ENCODE results near the gene SNTG2. TPM values are rescaled to one million over a fixed set of nuclear protein-coding genes. Genes with fewer than 3 reads are reported as not detected.

SNTG2 gene
- polyA plus RNA-seq, 2 donors: 0.26 to 0.33 TPM

GRCh38 chr2:1393321-1393720 lies 442.7 kb downstream of the SNTG2 start:
- Histone ChIP-seq H3K9me3 (ENCODE audit: control insufficient read depth in 2 of 2, insufficient read depth in 1 of 2, low read depth in 1 of 2, low read length in 1 of 2) (peaks cover 0 to 2% of the 10 kb centered on the region in 2 donors), H3K27ac (ENCODE audit: low read depth in 2 of 2, low read length in 1 of 2) (no peak overlapping the region), H3K36me3 (ENCODE audit: control insufficient read depth in 2 of 2, insufficient read depth in 2 of 2, low read length in 1 of 2) (no peaks in the 10 kb centered on the region), H3K4me3 (ENCODE audit: low read depth in 1 of 2, low read length in 2 of 2) (no peak overlapping the region), H3K4me1 (ENCODE audit: control insufficient read depth in 2 of 2, insufficient read depth in 2 of 2, low read length in 1 of 2) (peaks cover 0 to 3% of the 10 kb centered on the region in 2 donors), H3K27me3 (ENCODE audit: control insufficient read depth in 1 of 2, insufficient read depth in 2 of 2, low read length in 2 of 2) (no peaks in the 10 kb centered on the region)
- WGBS, 2 donors: 67 to 82% methylated on average over 2 of the region's 2 CpGs

GRCh38 chr2:1394709-1395408 lies 444.2 kb downstream of the SNTG2 start:
- Histone ChIP-seq H3K9me3 (ENCODE audit: control insufficient read depth in 2 of 2, insufficient read depth in 1 of 2, low read depth in 1 of 2, low read length in 1 of 2) (peaks cover 0 to 2% of the 10 kb centered on the region in 2 donors), H3K27me3 (ENCODE audit: control insufficient read depth in 1 of 2, insufficient read depth in 2 of 2, low read length in 2 of 2) (no peaks in the 10 kb centered on the region), H3K4me3 (ENCODE audit: low read depth in 1 of 2, low read length in 2 of 2) (no peak overlapping the region), H3K4me1 (ENCODE audit: control insufficient read depth in 2 of 2, insufficient read depth in 2 of 2, low read length in 1 of 2) (peaks cover 0 to 3% of the 10 kb centered on the region in 2 donors), H3K27ac (ENCODE audit: low read depth in 2 of 2, low read length in 1 of 2) (no peak overlapping the region), H3K36me3 (ENCODE audit: control insufficient read depth in 2 of 2, insufficient read depth in 2 of 2, low read length in 1 of 2) (no peaks in the 10 kb centered on the region)
- 89 to 91% methylated on average over 7 of the region's 7 CpGs for WGBS, 2 donors

GRCh38 chr2:1397350-1397749 lies 446.7 kb downstream of the SNTG2 start:
- Histone ChIP-seq H3K4me3 (ENCODE audit: low read depth in 1 of 2, low read length in 2 of 2) (no peak overlapping the region), H3K4me1 (ENCODE audit: control insufficient read depth in 2 of 2, insufficient read depth in 2 of 2, low read length in 1 of 2) (peaks cover 0 to 3% of the 10 kb centered on the region in 2 donors), H3K27me3 (ENCODE audit: control insufficient read depth in 1 of 2, insufficient read depth in 2 of 2, low read length in 2 of 2) (no peaks in the 10 kb centered on the region), H3K9me3 (ENCODE audit: control insufficient read depth in 2 of 2, insufficient read depth in 1 of 2, low read depth in 1 of 2, low read length in 1 of 2) (peaks cover 0 to 2% of the 10 kb centered on the region in 2 donors), H3K27ac (ENCODE audit: low read depth in 2 of 2, low read length in 1 of 2) (no peak overlapping the region), H3K36me3 (ENCODE audit: control insufficient read depth in 2 of 2, insufficient read depth in 2 of 2, low read length in 1 of 2) (no peaks in the 10 kb centered on the region)
- WGBS, 2 donors: 57 to 64% methylated on average over 4 of the region's 4 CpGs

GRCh38 chr2:1398191-1398590 lies 447.5 kb downstream of the SNTG2 start:
- Histone ChIP-seq H3K27me3 (ENCODE audit: control insufficient read depth in 1 of 2, insufficient read depth in 2 of 2, low read length in 2 of 2) (no peaks in the 10 kb centered on the region), H3K36me3 (ENCODE audit: control insufficient read depth in 2 of 2, insufficient read depth in 2 of 2, low read length in 1 of 2) (no peaks in the 10 kb centered on the region), H3K4me1 (ENCODE audit: control insufficient read depth in 2 of 2, insufficient read depth in 2 of 2, low read length in 1 of 2) (peaks cover 0 to 3% of the 10 kb centered on the region in 2 donors), H3K9me3 (ENCODE audit: control insufficient read depth in 2 of 2, insufficient read depth in 1 of 2, low read depth in 1 of 2, low read length in 1 of 2) (peaks cover 1 to 2% of the 10 kb centered on the region in 2 donors), H3K4me3 (ENCODE audit: low read depth in 1 of 2, low read length in 2 of 2) (no peak overlapping the region), H3K27ac (ENCODE audit: low read depth in 2 of 2, low read length in 1 of 2) (no peak overlapping the region)
- 79 to 87% methylated on average over 7 of the region's 7 CpGs for WGBS, 2 donors

- no peaks in the 10 kb centered on the region for H3K36me3 ChIP-seq (ENCODE audit: control insufficient read depth in 2 of 2, insufficient read depth in 2 of 2, low read length in 1 of 2)
- no peak overlapping the region for H3K4me3 ChIP-seq (ENCODE audit: low read depth in 1 of 2, low read length in 2 of 2)
- H3K9me3 ChIP-seq (ENCODE audit: control insufficient read depth in 2 of 2, insufficient read depth in 1 of 2, low read depth in 1 of 2, low read length in 1 of 2): peaks cover 0 to 2% of the 10 kb centered on the region in 2 donors
- no peaks in the 10 kb centered on the region for H3K27me3 ChIP-seq (ENCODE audit: control insufficient read depth in 1 of 2, insufficient read depth in 2 of 2, low read length in 2 of 2)
- WGBS, 2 donors: 72 to 76% methylated on average over 8 of the region's 8 CpGs
- H3K27ac ChIP-seq (ENCODE audit: low read depth in 2 of 2, low read length in 1 of 2): no peak overlapping the region
- peaks cover 0 to under 1% of the 10 kb centered on the region in 2 donors for H3K4me1 ChIP-seq (ENCODE audit: control insufficient read depth in 2 of 2, insufficient read depth in 2 of 2, low read length in 1 of 2)
Measured at GRCh38 chr2:1400943-1401735, 450.5 kb downstream of the SNTG2 start.

- H3K27me3 ChIP-seq (ENCODE audit: control insufficient read depth in 1 of 2, insufficient read depth in 2 of 2, low read length in 2 of 2): no peaks in the 10 kb centered on the region
- H3K4me3 ChIP-seq (ENCODE audit: low read depth in 1 of 2, low read length in 2 of 2): no peak overlapping the region
- no peak overlapping the region for H3K27ac ChIP-seq (ENCODE audit: low read depth in 2 of 2, low read length in 1 of 2)
- 85 to 90% methylated on average over 9 of the region's 9 CpGs for WGBS, 2 donors
- H3K36me3 ChIP-seq (ENCODE audit: control insufficient read depth in 2 of 2, insufficient read depth in 2 of 2, low read length in 1 of 2): no peaks in the 10 kb centered on the region
- peaks cover 0 to 2% of the 10 kb centered on the region in 2 donors for H3K9me3 ChIP-seq (ENCODE audit: control insufficient read depth in 2 of 2, insufficient read depth in 1 of 2, low read depth in 1 of 2, low read length in 1 of 2)
- H3K4me1 ChIP-seq (ENCODE audit: control insufficient read depth in 2 of 2, insufficient read depth in 2 of 2, low read length in 1 of 2): no peaks in the 10 kb centered on the region
Measured at GRCh38 chr2:1402064-1402463, 451.4 kb downstream of the SNTG2 start.

- WGBS, 2 donors: 92 to 95% methylated on average over 12 of the region's 12 CpGs
- no peak overlapping the region for H3K27ac ChIP-seq (ENCODE audit: low read depth in 2 of 2, low read length in 1 of 2)
- H3K9me3 ChIP-seq (ENCODE audit: control insufficient read depth in 2 of 2, insufficient read depth in 1 of 2, low read depth in 1 of 2, low read length in 1 of 2): peaks cover 0 to 2% of the 10 kb centered on the region in 2 donors
- no peaks in the 10 kb centered on the region for H3K36me3 ChIP-seq (ENCODE audit: control insufficient read depth in 2 of 2, insufficient read depth in 2 of 2, low read length in 1 of 2)
- H3K4me3 ChIP-seq (ENCODE audit: low read depth in 1 of 2, low read length in 2 of 2): no peak overlapping the region
- H3K4me1 ChIP-seq (ENCODE audit: control insufficient read depth in 2 of 2, insufficient read depth in 2 of 2, low read length in 1 of 2): no peaks in the 10 kb centered on the region
- no peaks in the 10 kb centered on the region for H3K27me3 ChIP-seq (ENCODE audit: control insufficient read depth in 1 of 2, insufficient read depth in 2 of 2, low read length in 2 of 2)
Measured at GRCh38 chr2:1403565-1403964, 452.9 kb downstream of the SNTG2 start.

GRCh38 chr2:1405124-1405523 lies 454.5 kb downstream of the SNTG2 start:
- no peak overlapping the region for H3K4me3 ChIP-seq (ENCODE audit: low read depth in 1 of 2, low read length in 2 of 2)

GRCh38 chr2:1405967-1406366 lies 455.3 kb downstream of the SNTG2 start:
- WGBS, 2 donors: 46 to 53% methylated on average over 3 of the region's 3 CpGs
- no peaks in the 10 kb centered on the region for H3K4me1 ChIP-seq (ENCODE audit: control insufficient read depth in 2 of 2, insufficient read depth in 2 of 2, low read length in 1 of 2)
- no peak overlapping the region for H3K4me3 ChIP-seq (ENCODE audit: low read depth in 1 of 2, low read length in 2 of 2)

More at GRCh38 chr2:1405124-1405523, 454.5 kb downstream of the SNTG2 start:
- no peak overlapping the region for H3K27ac ChIP-seq (ENCODE audit: low read depth in 2 of 2, low read length in 1 of 2)
- H3K36me3 ChIP-seq (ENCODE audit: control insufficient read depth in 2 of 2, insufficient read depth in 2 of 2, low read length in 1 of 2): no peaks in the 10 kb centered on the region
- peaks cover 0 to 2% of the 10 kb centered on the region in 2 donors for H3K9me3 ChIP-seq (ENCODE audit: control insufficient read depth in 2 of 2, insufficient read depth in 1 of 2, low read depth in 1 of 2, low read length in 1 of 2)
- H3K27me3 ChIP-seq (ENCODE audit: control insufficient read depth in 1 of 2, insufficient read depth in 2 of 2, low read length in 2 of 2): no peaks in the 10 kb centered on the region
- H3K4me1 ChIP-seq (ENCODE audit: control insufficient read depth in 2 of 2, insufficient read depth in 2 of 2, low read length in 1 of 2): no peaks in the 10 kb centered on the region
- 67 to 83% methylated on average over 1 of the region's 1 CpG for WGBS, 2 donors

More at GRCh38 chr2:1405967-1406366, 455.3 kb downstream of the SNTG2 start:
- H3K9me3 ChIP-seq (ENCODE audit: control insufficient read depth in 2 of 2, insufficient read depth in 1 of 2, low read depth in 1 of 2, low read length in 1 of 2): peaks cover 0 to 2% of the 10 kb centered on the region in 2 donors
- no peaks in the 10 kb centered on the region for H3K36me3 ChIP-seq (ENCODE audit: control insufficient read depth in 2 of 2, insufficient read depth in 2 of 2, low read length in 1 of 2)
- no peaks in the 10 kb centered on the region for H3K27me3 ChIP-seq (ENCODE audit: control insufficient read depth in 1 of 2, insufficient read depth in 2 of 2, low read length in 2 of 2)
- H3K27ac ChIP-seq (ENCODE audit: low read depth in 2 of 2, low read length in 1 of 2): no peak overlapping the region
